Measurements from ENCODE around the gene R3HCC1L. TPM values are rescaled to one million over a fixed set of nuclear protein-coding genes. Genes with fewer than 3 reads are reported as not detected.
"Not testable (repeated sequence)": the region's sequence is repeated elsewhere in the genome, so short reads cannot be mapped to it uniquely, and the experiment has no call there.

The R3HCC1L gene
- polyA plus RNA-seq, 3 donors from 2014 or later = 0.22 to 13.9 (median 8.1) TPM

DNA sequence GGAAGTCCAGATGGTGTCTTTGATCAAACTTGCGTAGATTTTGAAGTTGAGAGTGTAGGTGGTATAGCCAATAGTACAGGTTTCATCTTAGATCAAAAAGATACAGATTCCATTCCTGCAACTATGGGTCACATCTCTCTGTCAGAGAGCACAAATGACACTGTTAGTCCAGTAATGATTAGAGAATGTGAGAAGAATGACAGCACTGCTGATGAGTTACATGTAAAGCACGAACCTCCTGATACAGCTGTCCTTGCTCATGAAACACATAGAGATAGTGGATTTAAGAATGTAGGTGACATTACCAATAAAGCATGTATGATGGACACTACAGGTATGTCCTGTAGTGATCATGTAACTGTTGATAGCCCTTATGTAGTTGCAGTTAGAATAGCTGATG lies 74.5 kb downstream of the R3HCC1L start:
- H3K4me1 Mint-ChIP-seq = peaks cover 27 to 61% of the 10 kb centered on the region in 2 donors
- H3K9me3 Mint-ChIP-seq = no peaks in the 10 kb centered on the region
- peaks cover 18 to 23% (median 23%) of the 10 kb centered on the region in 3 donors for H3K36me3 Mint-ChIP-seq
- H3K27me3 Mint-ChIP-seq (ENCODE audit: low read depth in 3 of 3) = no peaks in the 10 kb centered on the region
- H3K4me3 Mint-ChIP-seq = no peak overlapping the region
- DNase-seq = no peak
- H3K27ac Mint-ChIP-seq = no peak overlapping the region

DNA sequence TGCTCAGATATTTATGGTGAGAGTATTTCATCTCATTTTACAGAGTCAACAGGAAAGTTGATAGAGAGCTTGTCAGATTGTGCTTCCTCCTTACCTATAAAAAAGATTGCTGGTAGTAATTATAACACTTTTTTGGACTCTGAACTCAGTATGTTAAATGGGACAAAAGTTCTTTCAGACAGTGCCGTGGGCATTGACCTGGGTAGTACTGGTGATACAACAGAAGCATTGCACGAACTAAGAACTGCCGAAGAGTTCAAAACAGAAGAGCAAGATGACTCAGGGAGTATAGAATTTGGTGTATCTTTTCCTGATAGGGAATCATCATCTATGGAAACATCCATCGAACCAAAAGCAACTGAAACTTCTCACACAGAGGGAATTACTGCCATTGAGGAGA lies 75.0 kb downstream of the R3HCC1L start:
- H3K9me3 Mint-ChIP-seq = no peaks in the 10 kb centered on the region
- H3K27me3 Mint-ChIP-seq (ENCODE audit: low read depth in 3 of 3) = no peaks in the 10 kb centered on the region
- H3K4me3 Mint-ChIP-seq = no peak overlapping the region
- H3K27ac Mint-ChIP-seq = no peak overlapping the region
- peaks cover 27 to 66% of the 10 kb centered on the region in 2 donors for H3K4me1 Mint-ChIP-seq
- H3K36me3 Mint-ChIP-seq = peaks cover 18 to 23% (median 23%) of the 10 kb centered on the region in 3 donors
- no peak for DNase-seq

GRCh38 chr10:98212196-98212595 lies 77.7 kb downstream of the R3HCC1L start:
- Mint-ChIP-seq H3K4me1 (peaks cover 27 to 71% of the 10 kb centered on the region in 2 donors), H3K4me3 (no peak overlapping the region), H3K36me3 (peaks cover 27 to 32% (median 29%) of the 10 kb centered on the region in 3 donors), H3K27ac (no peak overlapping the region), H3K9me3 (no peaks in the 10 kb centered on the region), H3K27me3 (ENCODE audit: low read depth in 3 of 3) (no peaks in the 10 kb centered on the region)
- DNase-seq = no peak

DNA sequence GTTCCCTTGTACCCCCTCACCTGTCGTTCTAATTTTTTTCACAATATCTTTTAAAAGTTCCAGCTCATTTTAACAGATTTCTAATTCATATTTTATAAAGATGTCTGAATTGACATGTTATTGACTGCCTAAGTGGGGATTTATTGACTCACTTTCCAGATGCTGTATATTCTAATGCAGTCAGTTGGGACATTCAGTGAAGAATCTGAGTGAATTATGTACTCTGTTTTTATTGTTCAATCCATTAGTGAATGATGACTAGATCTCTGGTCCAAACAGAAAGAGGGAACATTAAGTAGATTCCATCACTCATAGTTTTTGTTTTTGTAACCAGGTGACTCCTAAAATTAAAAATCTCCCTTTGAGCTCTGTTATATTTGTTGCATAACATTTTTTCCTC lies 79.3 kb downstream of the R3HCC1L start:
- Mint-ChIP-seq H3K27me3 (ENCODE audit: low read depth in 3 of 3) (no peaks in the 10 kb centered on the region), H3K36me3 (peaks cover 23 to 35% (median 35%) of the 10 kb centered on the region in 3 donors), H3K4me1 (peaks cover 35 to 86% of the 10 kb centered on the region in 2 donors), H3K27ac (no peak overlapping the region), H3K4me3 (no peak overlapping the region), H3K9me3 (peaks cover 0 to 10% (median 2%) of the 10 kb centered on the region in 6 donors)
- DNase-seq = no peak

DNA sequence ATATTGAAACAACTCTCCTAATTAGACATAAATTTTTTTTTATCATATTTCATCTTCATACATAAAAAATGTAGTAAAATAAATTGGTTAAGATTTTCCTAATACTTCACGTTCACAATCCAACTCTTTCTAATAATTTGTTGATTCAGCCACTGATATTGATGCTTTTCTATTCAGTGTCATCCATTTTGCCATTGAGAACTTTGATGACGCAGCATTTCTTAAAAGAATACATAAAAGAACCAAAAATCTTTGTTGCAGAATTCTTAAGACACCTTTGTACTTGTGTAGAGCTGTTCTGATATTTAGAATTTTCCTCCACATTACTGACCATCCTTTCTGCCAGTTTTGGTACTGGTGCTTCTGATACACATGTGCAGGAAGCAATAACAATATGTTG lies 80.9 kb downstream of the R3HCC1L start:
- Mint-ChIP-seq H3K4me3 (no peak overlapping the region), H3K27ac (no peak overlapping the region), H3K36me3 (peaks cover 35 to 39% (median 38%) of the 10 kb centered on the region in 3 donors), H3K4me1 (peaks cover 39 to 84% of the 10 kb centered on the region in 2 donors), H3K27me3 (ENCODE audit: low read depth in 3 of 3) (no peaks in the 10 kb centered on the region), H3K9me3 (peaks cover 10 to 24% (median 15%) of the 10 kb centered on the region in 6 donors)
- no peak for DNase-seq

DNA sequence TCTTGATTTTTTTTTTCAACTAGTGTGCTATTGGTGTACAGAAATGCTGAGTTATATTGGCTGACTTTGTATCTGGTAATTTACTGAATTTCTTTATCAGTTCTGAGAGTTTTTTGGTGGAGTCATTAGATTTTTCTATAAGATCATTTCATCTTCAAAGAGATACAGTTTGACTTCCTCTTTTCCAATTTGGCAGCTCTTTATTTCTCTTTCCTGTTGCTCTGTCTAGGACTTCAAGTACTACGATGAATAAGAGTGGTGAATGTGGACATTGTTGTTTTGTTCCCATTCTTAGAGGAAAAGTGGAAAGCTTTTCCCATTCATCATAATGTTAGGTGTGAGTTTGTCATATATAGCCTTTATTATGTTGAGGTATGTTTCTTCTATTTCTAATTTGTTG lies 83.3 kb downstream of the R3HCC1L start:
- DNase-seq = no peak
- Mint-ChIP-seq H3K4me1 (peaks cover 20 to 60% of the 10 kb centered on the region in 2 donors), H3K27ac (no peak overlapping the region), H3K36me3 (peaks cover 23 to 33% (median 33%) of the 10 kb centered on the region in 3 donors), H3K9me3 (peaks cover 10 to 24% (median 15%) of the 10 kb centered on the region in 6 donors), H3K4me3 (no peak overlapping the region), H3K27me3 (ENCODE audit: low read depth in 3 of 3) (no peaks in the 10 kb centered on the region)

DNA sequence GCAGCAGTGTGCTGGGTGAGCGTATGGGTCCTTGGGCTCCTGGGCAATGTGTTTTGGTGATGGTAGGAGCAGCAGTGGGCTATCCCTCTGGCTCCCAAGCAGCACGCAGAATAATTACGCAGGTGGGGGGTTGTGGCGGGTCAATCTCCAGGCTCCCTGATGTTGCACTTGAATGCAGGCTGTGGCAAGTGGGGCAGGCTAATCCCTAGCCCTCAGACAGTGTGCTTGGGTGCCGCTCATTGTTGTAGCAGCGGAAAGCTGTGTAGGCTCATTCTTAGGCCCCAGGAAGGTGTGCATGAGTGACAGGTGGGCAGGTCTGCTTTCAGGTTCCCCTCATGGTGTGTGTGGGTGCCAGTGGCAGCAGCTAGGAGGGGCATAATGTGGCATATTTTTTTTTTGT lies 89.4 kb downstream of the R3HCC1L start:
- Mint-ChIP-seq H3K27me3 (ENCODE audit: low read depth in 3 of 3) (peaks cover 0 to 1% (median 0%) of the 10 kb centered on the region in 3 donors), H3K9me3 (peaks cover 10 to 14% (median 13%) of the 10 kb centered on the region in 6 donors), H3K4me3 (no peak overlapping the region), H3K36me3 (peaks cover 16 to 21% (median 17%) of the 10 kb centered on the region in 3 donors), H3K4me1 (peaks cover 17 to 52% of the 10 kb centered on the region in 2 donors), H3K27ac (no peak overlapping the region)
- no peak for DNase-seq

GRCh38 chr10:98224509-98224908 lies 90.1 kb downstream of the R3HCC1L start:
- H3K4me3 Mint-ChIP-seq = no peak overlapping the region
- peaks cover 0 to 1% (median 0%) of the 10 kb centered on the region in 3 donors for H3K27me3 Mint-ChIP-seq (ENCODE audit: low read depth in 3 of 3)
- H3K4me1 Mint-ChIP-seq = peaks cover 18 to 51% of the 10 kb centered on the region in 2 donors
- no peak for DNase-seq
- no peak overlapping the region for H3K27ac Mint-ChIP-seq
- H3K36me3 Mint-ChIP-seq = peaks cover 10 to 15% (median 11%) of the 10 kb centered on the region in 3 donors
- peaks cover 5 to 8% (median 7%) of the 10 kb centered on the region in 6 donors for H3K9me3 Mint-ChIP-seq

- Mint-ChIP-seq H3K4me1 (peaks cover 16 to 52% of the 10 kb centered on the region in 2 donors), H3K27me3 (ENCODE audit: low read depth in 3 of 3) (peaks cover 0 to 1% (median 0%) of the 10 kb centered on the region in 3 donors), H3K9me3 (peaks cover 2 to 4% (median 2%) of the 10 kb centered on the region in 6 donors), H3K4me3 (no peak overlapping the region), H3K27ac (peak overlapping the region in 1 of 6 donors; percentile 2), H3K36me3 (peaks cover 5 to 12% (median 6%) of the 10 kb centered on the region in 3 donors)
- DNase-seq = no peak
These were observed 90.5 kb downstream of the R3HCC1L start for GRCh38 chr10:98224996-98225395.

DNA sequence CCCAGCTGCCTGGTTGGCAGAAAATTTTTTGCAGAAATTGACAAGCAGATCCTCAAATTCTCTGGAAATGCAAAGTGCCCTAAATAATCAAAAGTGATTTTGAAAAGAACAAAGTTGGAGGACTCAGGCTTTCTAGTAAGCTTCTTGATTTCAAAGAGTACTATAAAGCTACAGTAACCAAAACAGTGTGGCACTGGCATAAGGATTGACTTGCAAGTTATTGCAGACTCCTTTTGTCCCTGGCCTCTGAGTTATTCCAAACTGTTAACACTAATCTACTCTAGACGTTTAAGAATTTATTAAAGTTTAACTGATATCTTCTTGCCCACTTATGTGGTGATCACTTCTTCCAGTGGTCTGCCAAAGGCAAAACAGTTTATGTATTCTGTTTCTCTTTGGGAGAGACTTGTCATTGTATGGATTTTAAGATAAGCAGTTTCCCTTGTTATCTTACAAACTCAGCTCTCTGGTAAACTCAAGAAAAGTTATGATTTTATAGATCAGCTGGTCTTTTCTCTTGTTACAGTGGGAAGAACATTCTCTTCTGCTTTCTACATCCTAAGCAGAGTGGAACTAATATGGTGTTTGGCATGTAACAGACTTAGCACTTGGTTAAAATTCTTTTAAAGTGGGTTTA lies 92.2 kb downstream of the R3HCC1L start:
- H3K9me3 Mint-ChIP-seq = no peaks in the 10 kb centered on the region
- H3K4me3 Mint-ChIP-seq = no peak overlapping the region
- peaks cover 4 to 11% (median 10%) of the 10 kb centered on the region in 3 donors for H3K36me3 Mint-ChIP-seq

DNA sequence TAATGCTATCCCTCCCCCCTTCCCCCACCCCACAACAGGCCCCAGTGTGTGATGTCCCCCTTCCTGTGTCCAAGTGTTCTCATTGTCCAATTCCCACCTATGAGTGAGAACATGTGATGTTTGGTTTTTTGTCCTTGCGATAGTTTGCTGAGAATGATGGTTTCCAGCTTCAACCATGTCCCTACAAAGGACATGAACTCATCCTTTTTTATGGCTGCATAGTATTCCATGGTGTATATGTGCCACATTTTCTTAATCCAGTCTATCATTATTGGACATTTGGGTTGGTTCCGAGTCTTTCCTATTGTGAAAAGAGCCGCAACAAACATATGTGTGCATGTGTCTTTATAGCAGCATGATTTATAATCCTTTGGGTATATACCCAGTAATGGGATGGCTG lies 93.3 kb downstream of the R3HCC1L start:
- DNase-seq; H3K4me3 Mint-ChIP-seq; H3K27me3 Mint-ChIP-seq (ENCODE audit: low read depth in 3 of 3); H3K9me3 Mint-ChIP-seq; H3K27ac Mint-ChIP-seq: not testable (repeated sequence)
- Mint-ChIP-seq H3K4me1 (peaks cover 18 to 67% of the 10 kb centered on the region in 2 donors), H3K36me3 (peaks cover 8 to 14% (median 12%) of the 10 kb centered on the region in 3 donors)

More for the DNA sequence above, 92.2 kb downstream of the R3HCC1L start:
- Mint-ChIP-seq H3K4me1 (peaks cover 20 to 61% of the 10 kb centered on the region in 2 donors), H3K27ac (peak overlapping the region in 2 of 6 donors; percentile 3 to 39), H3K27me3 (ENCODE audit: low read depth in 3 of 3) (peaks cover 0 to 1% (median 0%) of the 10 kb centered on the region in 3 donors)
- no peak for DNase-seq

DNA sequence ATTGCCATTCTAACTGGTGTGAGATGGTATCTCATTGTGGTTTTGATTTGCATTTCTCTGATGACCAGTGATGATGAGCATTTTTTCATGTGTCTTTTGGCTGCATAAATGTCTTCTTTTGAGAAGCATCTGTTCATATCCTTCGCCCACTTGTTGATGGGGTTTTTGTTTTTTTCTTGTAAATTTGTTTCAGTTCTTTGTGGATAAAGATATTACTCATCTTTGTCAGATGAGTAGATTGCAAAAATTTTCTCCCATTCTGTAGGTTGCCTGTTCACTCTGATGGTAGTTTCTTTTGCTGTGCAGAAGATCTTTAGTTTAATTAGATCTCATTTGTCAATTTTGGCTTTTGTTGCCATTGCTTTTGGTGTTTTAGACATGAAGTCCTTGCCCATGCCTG lies 93.8 kb downstream of the R3HCC1L start:
- Mint-ChIP-seq H3K4me1 (peaks cover 18 to 71% of the 10 kb centered on the region in 2 donors), H3K36me3 (peaks cover 8 to 14% (median 12%) of the 10 kb centered on the region in 3 donors)
- not testable (repeated sequence) for H3K4me3 Mint-ChIP-seq; DNase-seq; H3K9me3 Mint-ChIP-seq; H3K27ac Mint-ChIP-seq; H3K27me3 Mint-ChIP-seq (ENCODE audit: low read depth in 3 of 3)

- no peaks in the 10 kb centered on the region for H3K27me3 Mint-ChIP-seq (ENCODE audit: low read depth in 3 of 3)
- H3K9me3 Mint-ChIP-seq = no peaks in the 10 kb centered on the region
- H3K36me3 Mint-ChIP-seq = peaks cover 20 to 30% (median 24%) of the 10 kb centered on the region in 3 donors
- no peak for DNase-seq
- no peak overlapping the region for H3K4me3 Mint-ChIP-seq
- peaks cover 10 to 48% of the 10 kb centered on the region in 2 donors for H3K4me1 Mint-ChIP-seq
- H3K27ac Mint-ChIP-seq = peak overlapping the region in 1 of 6 donors; percentile 7
These were observed 97.0 kb downstream of the R3HCC1L start for GRCh38 chr10:98231417-98231816.

GRCh38 chr10:98235846-98236245 lies 101.4 kb downstream of the R3HCC1L start:
- no peaks in the 10 kb centered on the region for H3K27me3 Mint-ChIP-seq (ENCODE audit: low read depth in 3 of 3)
- H3K4me3 Mint-ChIP-seq = no peak overlapping the region
- H3K27ac Mint-ChIP-seq = peak overlapping the region in 1 of 6 donors; percentile 42
- H3K9me3 Mint-ChIP-seq = no peaks in the 10 kb centered on the region
- peaks cover 0 to 21% of the 10 kb centered on the region in 2 donors for H3K4me1 Mint-ChIP-seq
- peaks cover 16 to 35% (median 21%) of the 10 kb centered on the region in 3 donors for H3K36me3 Mint-ChIP-seq
- DNase-seq = no peak

All from immature natural killer cell (primary cell).